ENCODE results near the gene PSMG2.
"Not testable (repeated sequence)": the region's sequence is repeated elsewhere in the genome, so short reads cannot be mapped to it uniquely, and the experiment has no call there.

Gene PSMG2

DNA sequence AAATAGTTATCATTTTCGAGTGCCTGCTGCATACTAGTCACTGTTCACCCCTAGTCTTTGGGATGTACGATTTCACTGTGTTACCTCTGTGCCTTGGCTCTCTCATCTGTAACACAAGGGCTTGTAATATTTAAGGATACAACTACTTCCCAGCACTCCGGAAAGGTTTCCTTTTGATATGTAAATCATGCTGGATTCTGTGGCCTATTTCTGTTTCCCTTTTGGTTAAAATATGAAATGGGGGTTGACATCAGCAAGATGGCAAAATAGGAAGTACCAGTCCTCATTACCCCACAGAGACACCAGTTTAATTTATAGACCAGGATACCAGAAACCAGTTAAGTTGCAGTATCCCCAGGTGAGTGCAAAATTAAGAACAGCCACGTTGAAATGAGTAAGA is 23.5 kb downstream of the PSMG2 start:
- no peak for DNase-seq

DNA sequence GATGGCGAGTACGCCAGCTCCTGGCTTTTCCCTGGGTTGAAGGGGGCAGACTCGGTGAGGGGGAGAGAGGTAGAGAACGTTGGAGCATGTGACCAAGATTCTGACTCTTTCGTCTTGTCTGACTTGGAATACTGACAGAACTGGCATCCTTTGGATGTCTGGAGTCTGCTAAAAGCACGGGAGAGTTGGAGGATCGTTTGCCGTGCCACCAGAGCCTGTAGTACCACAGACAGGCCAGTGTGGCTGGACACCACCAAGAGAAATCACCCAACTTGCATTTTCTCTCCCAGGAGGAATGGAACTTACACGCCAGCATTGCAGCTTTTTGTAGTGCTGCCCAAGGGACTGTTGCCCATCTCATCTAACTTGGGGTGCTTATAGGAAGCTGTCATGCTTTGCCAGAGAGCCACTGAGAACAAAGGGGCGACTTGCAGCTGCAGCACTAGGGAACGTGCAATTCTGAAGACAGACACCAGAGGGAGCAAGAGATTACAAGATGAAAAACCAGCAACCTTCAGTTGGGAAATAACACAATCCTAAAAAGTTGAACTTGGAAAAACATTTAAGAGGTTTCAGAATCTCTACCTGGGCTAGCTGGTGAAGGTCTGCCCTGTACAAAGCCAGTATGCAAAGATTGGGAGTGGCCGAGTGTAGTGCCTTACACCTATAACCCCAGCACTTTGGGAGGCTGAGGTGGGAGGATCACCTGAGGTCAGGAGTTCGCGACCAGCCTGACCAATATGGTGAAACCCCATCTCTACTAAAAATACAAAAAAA is 24.1 kb downstream of the PSMG2 start:
- DNase-seq = no peak

DNA sequence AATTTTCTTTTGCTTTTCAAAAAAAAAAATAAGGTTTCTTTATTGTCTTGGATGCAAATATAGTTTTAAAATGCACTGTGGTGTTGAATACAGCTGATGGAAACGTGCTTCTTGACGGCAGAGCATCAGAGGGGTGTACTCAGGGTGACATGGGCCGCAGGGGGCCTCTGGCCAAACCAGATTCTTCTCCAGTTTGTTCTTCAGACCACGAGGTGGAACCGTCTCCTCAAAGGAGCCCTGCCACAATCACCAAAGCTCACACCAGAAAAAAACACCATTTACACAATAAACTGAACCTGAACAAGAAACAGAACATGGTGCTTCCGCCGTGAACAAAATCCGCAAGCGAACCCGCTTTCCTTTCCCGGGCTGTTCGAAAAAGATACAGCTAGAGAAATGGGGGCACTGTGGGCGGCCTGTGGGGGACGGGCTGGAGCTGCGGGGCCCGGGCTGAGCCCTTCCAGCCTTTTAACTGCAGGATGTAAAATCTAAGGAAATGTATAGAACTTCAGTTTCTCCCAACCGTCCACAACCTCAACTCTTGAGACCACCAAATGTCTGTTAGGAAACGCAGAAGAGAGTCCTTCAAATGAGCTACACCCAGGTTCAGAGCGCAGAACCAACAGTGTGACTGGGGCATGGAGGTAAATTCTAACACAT is 34.5 kb downstream of the PSMG2 start:
- DNase-seq = no peak

DNA sequence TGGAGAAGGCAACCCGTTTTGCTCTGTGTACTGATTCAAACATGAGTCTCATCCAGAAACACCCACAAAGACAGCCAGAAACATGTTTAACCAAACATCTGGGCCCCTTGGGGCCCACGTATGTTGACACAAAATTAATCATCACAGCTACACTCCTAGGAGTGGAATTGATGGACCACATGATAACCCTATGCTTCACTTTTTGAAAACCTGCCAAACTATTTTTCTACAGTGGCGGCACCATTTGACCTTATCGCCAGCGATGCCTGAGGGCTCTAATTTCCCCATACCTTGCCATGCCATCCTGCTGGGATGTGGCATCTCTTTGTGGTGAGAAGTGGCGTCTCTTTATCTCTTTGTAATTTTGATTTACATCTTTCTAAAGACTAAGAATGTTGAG is 38.5 kb downstream of the PSMG2 start:
- DNase-seq = no peak

DNA sequence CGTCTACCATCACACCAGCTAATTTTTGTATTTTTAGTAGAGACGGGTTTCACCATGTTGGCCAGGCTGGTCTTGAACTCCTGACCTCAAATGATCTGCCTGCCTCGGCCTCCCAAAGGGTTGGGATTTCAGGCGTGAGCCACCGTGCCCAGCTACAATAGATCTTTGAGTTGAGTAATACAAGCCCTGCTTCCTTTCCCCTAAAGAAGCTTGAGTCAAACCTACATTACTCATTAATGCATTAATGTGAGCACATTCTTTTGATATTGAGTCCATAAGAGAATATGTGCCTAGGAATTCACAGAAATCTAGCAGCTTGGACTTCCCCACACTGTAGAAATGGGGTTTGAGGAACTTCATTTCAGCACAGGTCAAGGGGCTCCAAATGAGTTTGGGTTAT is 39.6 kb downstream of the PSMG2 start:
- no peak for DNase-seq

DNA sequence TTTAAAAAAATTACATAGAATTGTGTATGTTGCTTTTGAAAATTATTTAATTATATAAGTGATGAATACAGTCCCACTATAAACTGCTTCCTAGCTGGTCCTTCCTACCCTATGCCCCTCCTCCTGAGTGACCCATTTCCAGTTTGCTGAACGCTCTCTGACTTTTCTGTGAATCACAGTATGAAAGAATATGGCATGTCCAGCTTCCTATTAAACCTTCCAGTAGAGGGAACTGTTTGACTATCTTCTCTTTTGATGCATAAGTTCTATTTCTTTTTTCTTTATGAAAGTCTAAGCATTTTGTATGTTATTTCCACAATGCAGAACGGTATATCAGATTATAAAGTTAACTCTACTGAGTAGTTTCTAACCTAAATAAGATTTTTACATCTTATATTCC is 41.3 kb downstream of the PSMG2 start:
- peak; percentile 16 for DNase-seq

DNA sequence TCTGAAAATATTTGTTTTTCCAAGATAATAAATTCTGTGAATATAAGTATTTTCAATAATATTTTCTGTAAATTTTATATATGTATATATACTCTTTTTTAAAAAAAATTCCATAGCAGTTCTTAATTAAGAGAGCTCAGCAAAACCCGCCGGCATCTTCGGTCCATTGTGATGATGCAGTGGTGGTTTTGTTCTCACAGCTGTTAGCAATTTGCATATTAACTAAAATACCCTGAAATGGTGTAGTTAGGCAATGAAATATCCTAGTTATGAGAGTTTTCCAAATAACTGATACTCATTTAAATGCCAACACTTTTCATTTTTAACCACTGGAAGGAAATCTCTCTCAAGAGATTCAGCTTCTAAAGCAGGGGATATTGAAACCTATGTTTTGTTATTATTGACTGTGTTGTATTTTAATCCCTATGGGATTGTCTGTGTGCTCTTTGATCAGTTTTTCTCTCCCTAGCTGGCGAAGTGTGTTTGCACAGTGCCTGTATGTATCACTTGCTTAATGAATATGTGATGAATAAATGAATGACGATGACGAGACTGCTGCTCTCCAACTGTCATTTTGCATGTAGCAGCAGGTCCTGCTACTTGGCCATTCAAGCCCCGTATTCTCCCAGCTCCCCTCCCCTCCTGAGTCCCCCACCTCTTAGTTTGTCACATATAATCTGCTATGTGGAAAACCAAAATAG is 42.4 kb downstream of the PSMG2 start:
- DNase-seq = no peak

DNA sequence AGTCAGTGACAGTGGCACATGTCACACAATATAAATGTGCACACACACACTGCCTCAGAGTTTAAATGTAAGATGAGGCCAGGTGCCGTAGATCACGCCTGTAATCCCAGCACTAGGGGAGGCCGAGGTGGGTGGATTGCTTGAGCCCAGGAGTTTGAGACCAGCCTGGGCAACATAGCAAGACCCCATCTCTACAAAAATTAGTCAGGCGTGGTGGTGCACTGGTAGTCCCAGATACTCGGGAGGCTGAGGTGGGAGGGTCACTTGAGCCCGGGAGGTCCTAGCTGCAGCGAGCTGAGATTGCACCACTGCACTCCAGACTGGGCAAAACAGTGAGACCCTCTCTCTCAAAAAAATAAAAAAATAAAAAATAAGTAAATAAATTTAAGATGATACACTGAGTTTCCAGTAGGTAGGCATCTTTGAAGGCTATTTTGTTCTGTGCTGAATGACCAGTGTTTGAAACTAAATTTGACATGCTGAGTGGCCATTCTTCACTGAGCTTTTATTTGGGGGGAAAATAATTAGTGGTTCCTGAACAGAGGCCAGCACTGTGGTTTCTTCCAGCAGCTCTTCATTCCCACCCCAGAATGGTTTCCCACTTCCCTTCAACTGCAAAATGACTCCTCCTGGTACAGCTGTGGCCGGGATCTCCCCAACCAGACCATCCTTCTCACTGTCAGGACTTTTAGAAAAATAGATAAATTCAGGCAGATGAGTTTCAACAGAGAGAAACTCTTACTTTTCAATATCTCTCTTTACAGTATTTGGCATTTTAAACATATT is 44.9 kb downstream of the PSMG2 start:
- no peak for DNase-seq

DNA sequence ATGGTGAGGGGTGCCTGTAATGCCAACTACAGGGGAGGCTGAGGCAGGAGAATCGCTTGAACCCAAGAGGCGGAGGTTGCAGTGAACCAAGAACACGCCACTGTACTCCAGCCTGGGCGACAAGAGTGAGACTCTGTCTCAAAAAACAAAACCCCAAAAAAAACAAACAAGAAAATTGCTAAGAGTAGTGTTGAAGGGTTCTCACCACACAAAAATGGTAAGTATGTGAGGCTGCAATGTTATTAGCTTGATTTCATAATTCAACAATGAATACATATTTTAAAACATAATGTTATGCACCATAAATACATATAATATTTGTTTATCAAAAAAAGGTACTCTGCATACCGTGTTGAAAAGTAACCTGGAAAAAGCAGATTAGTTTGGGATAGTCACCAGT is 45.8 kb downstream of the PSMG2 start:
- DNase-seq = no peak

DNA sequence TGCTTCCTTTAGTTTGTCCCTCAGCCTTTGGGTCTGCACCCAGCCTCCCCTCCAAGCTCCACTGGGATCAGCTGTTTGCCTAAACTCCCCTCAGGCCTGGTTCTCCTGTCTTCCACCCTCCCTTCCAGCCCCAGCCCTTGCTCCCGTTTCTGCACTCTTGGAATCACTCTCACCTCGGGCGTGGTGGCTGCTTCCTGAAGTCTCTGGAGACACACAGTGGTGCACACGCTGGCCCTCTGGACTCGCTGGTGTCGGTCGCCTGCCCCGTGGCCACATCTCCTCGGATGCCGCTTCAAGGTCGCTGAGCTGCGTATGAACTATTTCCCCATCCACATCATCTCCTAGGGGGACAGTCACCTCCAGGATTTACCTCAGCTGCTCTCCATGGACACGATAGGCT is 46.3 kb downstream of the PSMG2 start:
- DNase-seq = no peak

DNA sequence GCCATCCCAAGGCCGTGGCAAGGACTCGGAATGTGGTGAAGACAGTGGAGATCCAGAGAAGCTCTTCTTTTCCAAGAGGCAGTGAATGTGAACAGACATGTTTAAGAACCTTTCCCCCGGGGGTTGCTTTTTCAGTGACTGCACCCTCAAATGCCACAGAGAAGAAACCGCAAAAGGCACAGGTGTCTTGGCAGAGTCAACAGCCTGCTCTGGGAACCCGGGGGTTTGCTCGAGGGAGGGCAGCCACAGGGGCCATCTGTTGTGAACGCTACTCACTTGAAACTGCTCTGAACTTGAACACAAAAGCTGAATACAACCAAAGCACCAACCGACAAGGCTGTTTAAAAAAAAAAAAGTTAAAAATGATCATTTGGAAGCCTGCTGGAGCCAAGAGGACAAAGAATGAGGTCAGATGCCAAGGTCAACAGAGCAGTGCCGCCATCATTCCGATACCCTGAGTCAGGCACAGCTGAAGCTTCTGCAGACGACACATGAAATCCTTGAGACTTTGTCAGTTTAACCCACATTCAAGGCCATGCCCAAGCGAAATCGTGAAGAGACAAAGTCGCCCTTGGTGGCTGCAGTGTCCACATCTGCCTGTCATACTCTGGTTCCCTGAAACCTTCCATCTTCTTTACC is 47.4 kb downstream of the PSMG2 start:
- DNase-seq = no peak

DNA sequence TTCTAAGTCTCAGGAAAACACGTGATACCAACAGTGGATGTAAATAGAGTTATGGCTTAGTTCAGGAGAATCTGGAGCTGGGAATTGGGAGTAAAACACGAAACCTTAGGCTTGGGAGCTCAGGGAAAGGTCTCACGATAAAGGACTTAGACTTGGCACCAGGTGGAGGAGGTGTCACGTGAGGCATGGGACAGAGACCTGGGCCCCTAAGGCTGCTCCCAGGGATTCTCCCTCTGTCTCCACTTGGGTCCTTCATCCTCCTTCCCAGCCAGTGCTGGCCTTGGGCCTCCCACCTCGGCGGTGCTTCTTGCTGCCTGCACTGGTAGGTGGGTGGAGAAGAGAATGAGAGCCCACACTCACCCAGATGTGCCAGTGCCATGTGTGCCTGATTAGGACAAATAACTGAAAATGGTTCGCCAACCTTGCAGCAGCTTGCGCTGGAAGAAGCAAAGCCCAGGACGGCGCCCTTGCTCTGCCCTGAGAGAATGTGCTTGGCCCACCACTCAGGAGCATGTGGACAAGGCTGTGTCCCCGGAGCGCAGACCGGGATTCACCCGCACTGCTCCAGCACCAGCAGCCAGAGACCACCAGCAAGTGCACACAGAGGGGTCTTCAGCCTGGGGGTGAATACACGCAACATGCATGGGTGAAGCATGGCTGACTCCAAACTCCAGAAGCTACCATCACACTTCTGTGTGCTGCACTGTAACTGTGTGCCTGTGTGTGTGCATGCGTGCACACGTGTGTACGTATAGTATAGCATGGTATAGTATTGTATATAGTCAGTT is 48.1 kb downstream of the PSMG2 start:
- no peak for DNase-seq

DNA sequence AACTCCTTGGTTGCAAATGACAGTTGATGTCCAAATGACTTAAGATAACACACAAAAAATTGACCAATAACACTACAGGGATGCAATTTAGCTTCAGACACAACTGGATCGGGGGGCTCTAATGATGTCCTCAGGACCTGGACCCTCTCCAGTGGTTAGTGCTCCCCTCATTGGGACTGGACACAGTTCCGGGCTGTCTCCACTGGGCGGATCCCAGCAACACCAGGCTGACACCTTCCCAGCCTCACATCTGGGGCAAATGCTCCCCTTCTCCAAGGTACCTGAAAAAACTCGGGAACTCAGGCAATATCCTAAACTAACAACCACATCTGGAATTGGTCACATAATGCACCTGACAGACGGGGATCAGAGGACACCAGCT is 48.7 kb downstream of the PSMG2 start:
- no peak for DNase-seq

DNA sequence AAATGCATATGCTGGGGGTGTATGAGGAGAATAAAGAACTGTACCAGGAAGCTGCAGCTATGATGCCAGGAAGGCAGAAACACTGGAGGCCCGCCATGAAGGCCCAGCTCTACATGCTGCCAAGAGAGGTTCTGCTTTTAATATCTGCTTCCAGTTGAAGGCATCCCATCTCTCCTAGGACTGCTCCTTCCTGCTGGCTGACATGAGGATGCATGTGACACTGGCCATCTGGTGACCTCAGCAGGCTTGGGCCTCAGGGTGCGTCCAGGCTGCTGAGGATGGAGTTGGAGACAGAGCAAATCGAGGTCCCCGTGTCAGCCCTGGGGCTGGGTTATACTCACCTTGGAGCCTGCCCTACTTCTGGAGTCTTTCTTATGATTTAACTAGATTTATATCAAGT is 49.0 kb downstream of the PSMG2 start:
- DNase-seq = no peak

DNA sequence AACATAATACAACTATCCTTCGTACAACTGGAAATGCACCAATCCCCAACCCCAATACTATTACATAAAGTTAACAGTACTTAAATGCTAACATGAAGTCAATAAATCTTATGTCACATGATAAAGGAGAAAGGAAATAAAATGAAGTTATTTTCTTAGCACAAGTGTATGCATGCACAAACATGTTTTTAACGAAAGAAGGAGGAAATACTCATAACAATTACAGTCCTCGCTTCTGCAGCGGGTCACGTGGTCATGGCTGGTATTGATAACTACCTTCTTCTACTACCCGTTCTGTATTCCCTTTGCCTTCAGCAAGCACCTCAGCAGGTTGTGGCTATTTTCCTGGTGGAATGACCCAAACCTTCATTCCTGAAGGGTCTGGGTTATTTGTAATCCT is 51.7 kb downstream of the PSMG2 start:
- no peak for DNase-seq

DNA sequence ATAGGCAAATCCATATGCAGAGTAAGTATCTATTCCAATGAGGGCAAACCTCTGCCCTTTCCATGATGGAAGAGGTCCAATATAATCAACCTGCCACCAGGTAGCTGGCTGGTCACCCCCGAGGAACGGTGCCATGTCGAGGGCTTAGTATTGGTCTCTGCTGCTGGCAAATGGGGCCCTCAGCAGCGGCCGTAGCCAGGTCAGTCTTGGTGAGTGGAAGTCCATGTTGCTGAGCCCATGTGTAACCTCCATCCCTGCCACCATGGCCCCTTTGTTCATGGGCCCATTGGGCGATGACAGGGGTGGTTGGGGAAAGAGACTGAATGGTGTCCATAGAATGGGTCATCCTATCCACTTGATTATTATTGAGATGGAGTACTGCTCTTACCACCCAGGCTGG is 52.8 kb downstream of the PSMG2 start:
- DNase-seq = not testable (repeated sequence)

DNA sequence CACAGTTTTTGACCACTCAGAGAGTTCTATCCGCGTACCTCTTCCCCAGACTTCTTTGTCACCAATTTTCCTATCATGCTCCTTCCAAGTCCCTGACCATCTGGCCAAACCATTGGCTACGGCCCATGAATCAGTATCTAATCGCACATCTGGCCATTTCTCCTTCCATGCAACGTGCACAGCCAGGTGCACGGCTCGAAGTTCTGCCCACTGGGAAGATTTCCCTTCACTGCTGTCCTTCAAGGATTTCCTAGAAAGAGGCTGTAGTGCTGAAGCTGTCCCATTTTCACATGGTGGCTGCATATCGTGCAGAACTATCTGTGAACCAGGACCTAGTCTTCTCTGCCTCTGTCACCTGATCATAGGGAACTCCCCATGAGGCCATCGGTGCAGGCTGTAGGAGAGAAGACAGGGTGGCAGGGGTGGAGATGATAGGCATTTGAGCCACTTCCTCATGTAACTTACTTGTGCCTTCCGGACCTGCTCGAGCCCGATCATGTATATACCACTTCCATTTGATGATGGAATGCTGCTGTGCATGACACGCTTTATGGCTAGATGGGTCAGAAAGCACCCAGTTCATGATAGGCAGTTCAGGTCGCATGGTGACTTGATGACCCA is 53.9 kb downstream of the PSMG2 start:
- DNase-seq = not testable (repeated sequence)

DNA sequence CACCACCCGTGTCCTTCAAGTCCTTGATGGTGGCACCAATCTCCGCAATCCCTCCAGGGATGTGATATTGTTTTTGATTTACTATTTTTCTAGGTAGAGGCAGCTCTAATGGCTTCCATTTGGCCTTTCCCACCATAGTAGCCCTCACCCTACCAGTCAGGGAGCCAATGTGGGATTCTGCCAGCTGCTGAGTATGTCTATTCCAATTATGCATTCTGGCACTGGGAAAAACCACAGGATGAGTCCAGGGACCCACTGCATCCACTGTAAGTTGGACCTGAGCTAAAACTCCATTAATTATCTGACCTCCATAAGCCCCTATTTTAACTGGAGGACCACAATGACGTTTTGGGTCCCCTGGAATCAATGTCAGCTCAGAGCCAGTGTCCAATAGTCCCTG is 55.7 kb downstream of the PSMG2 start:
- not testable (repeated sequence) for DNase-seq

DNA sequence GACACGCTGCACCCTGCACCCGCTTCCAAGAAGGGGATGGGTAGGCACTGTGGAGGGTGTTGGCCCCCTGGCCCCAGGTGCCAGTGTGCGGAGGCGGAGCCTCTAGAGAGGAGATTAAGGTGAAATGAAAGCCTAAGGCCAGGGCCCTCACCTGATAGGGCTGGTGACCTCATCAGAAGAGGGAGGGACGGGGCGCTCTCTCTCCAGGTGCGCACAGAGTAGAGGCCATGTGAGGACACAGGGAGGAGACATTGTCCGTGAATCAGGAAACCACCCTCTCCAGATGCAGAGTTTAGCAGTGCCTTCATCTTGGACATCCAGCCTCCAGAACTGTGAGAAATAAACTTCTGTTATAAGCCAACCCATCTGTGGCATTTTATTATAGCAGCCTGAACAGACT is 62.3 kb downstream of the PSMG2 start:
- no peak for DNase-seq

DNA sequence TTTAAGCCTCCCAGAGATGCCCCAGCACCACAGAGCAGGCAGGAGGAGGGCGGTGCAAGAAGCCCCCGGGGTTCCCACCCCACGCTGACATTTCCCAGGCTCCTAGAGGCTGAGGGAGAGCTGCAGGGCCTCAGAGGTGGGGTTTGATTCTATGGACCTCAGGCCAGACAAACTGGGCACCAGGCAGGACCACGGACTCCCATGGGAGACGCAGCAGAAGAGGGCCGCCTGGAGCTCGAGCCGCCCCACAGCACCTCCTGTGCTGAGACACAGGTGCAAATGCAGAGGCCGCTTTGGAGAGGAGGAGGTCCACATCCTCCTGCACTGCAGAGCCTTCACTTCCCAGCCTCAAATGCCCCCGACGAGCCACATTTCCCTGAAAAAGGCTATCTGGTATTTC is 62.7 kb downstream of the PSMG2 start:
- DNase-seq = no peak

DNA sequence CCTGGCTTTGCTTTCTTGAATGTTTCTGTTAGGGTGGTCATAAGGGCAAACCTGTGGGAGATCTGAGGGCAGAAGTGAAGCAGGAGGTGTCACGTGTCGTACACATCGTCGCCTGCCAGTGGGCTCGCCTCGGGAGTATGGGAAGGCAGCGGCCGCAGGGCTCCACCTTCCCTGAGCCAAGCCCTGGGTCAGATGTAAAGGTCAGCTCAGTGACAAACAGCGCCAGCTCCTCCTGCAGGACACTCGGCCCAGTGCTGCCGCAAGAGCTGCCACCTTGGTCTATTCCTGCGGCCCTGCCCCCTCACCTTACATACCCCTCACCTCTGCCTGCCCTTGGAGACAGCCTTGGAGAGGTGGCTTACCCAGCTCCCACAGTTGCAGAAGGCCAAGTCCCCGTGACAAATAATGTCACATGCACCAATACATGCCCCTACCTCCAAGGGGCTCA is 64.2 kb downstream of the PSMG2 start:
- no peak for DNase-seq

Data from SHP77 treated with DMSO at 0.1 percent for 48 hours (cell line).